Heart left ventricle (tissue), 16 donors: ENCODE measurements around the gene DPH3. TPM values are rescaled to one million over a fixed set of nuclear protein-coding genes. Genes with fewer than 3 reads are reported as not detected.

ENCODE experiments used
- ATAC-seq, 4 donors: fragments of 200-7000 bp; cut with Tn5 transposase; one replicate each; pipeline ENCODE4 v1.9.1; 2020 to 2022; ENCODE audit warnings: moderate library complexity in 4 of 4, mild to moderate bottlenecking in 3 of 4, moderate number of reproducible peaks in 1 of 4
- DNase-seq, 5 donors: peaks; one replicate each; pipeline ENCODE4 v3.0.0-alpha.2; 2020
- H3K27ac ChIP-seq, 12 donors: fragments of 200-600 bp; sonication (generic) in 4 of 12; one replicate each; pipeline versions ENCODE4 v1.5.0 to v1.8.0; 2016 to 2022; ENCODE audit warnings: mild to moderate bottlenecking in 2 of 12
- H3K27me3 ChIP-seq, 9 donors: fragments of 200-600 bp; sonication (generic) in 2 of 9; one replicate each; pipeline versions ENCODE4 v1.5.1 to v1.8.0; 2016 to 2022; ENCODE audit warnings: mild to moderate bottlenecking in 3 of 9
- H3K36me3 ChIP-seq, 9 donors: fragments of 200-600 bp; sonication (generic) in 2 of 9; one replicate each; pipeline versions ENCODE4 v1.5.0 to v1.8.0; 2018 to 2022; ENCODE audit warnings: mild to moderate bottlenecking in 2 of 9
- H3K4me1 ChIP-seq, 12 donors: fragments of 200-600 bp; sonication (generic) in 4 of 12; one replicate each; pipeline versions ENCODE4 v1.5.0 to v1.8.0; 2016 to 2022; ENCODE audit warnings: mild to moderate bottlenecking in 3 of 12
- H3K4me3 ChIP-seq, 12 donors: fragments of 200-600 bp; sonication (generic) in 4 of 12; one replicate each; pipeline versions ENCODE4 v1.5.0 to v1.8.0; 2017 to 2022; ENCODE audit warnings: mild to moderate bottlenecking in 9 of 12, moderate library complexity in 4 of 12
- H3K9me3 ChIP-seq, 12 donors: fragments of 200-600 bp; sonication (generic) in 4 of 12; one replicate each; pipeline versions ENCODE4 v1.5.0 to v1.8.0; 2016 to 2022; ENCODE audit warnings: mild to moderate bottlenecking in 1 of 12
- CTCF ChIP-seq, 12 donors: fragments of 200-600 bp; sonication (generic) in 4 of 12; IDR thresholded peaks; one replicate each; pipeline versions ENCODE4 v1.5.0 to v1.8.0; 2018 to 2022; ENCODE audit warnings: antibody characterized with exemption in 12 of 12, mild to moderate bottlenecking in 5 of 12
- POLR2A ChIP-seq, 2 donors: fragments of 450-650 bp; IDR thresholded peaks; one replicate each; pipeline ENCODE4 v1.6.1; 2017; ENCODE audit warnings: antibody characterized with exemption in 2 of 2, mild to moderate bottlenecking in 2 of 2, moderate library complexity in 2 of 2
- WGBS, 4 donors: extraction: QIAGEN DNeasy Blood & Tissue Kit in 2 of 4; methylation state at CpG; one replicate each; pipeline versions ENCODE4 v1.1.5 to v1.1.7; 2013 to 2018; 5-methylcytosine and 5-hydroxymethylcytosine counted together
- intact Hi-C, 10 donors: fragments of 100-400 bp; cut with DNase I; formaldehyde crosslinking; loops; one replicate each; pipeline versions ENCODE4 v1.11.1 to v1.14.2; 2022
- polyA plus RNA-seq, 2 donors: library from polyadenylated mRNA; stranded (reverse); fragments of 200-250 nt; gene quantifications; one replicate each; pipeline ENCODE4 v1.2.3, GENCODE V29; 2013
- total RNA-seq, 9 donors: library from RNA; depleted of rRNA in 2 of 9; stranded (reverse); fragments of >200 nt in 2 of 9; fragmentation: NEBNext Ultra II Directional in 3 of 9; extraction: Animal tissue kit (Norgen Biotek cat#: 25700) in 3 of 9; gene quantifications; one replicate each; pipeline versions ENCODE4 v1.1.0 to v1.2.4, GENCODE V29; 2016 to 2023
- donor health status: ischemic (EF 13 %, LVEDD 7.1; RV severe dilation, severe dysfunction).
- donor health status: healthy with polysubstance abuse.
- donor health status: DM: no; HTN: yes; CAD: no.
- donor health status: DM: no; HTN: no; CAD: no.
- donor health status: ischemic (EF 25% LVEDD 6.9; RV normal size, moderate dysfunction).
- donor health status: ischemic (EF 25% LVEDD 5.7; RV mildly dilated, moderate dysfunction).
- donor health status: healthy.
- donor health status: DM: yes; HTN: yes; CAD: no.
- donor health status: ischemic (EF 35%, LVEDD 5.7; RV mildly dilated, moderate dysfunction).
- donor health status: nonischemic (EF 11% LVEDD 7.7; RV severe dilation, severe dysfunction).
- donor health status: DM: yes; HTN: yes; CAD: no.
- donor health status: PGD.
- donor health status: ischemic (EF 29% LVEDD 5.4; RV normal size, mild dysfunction).
- donor health status: nonischemic (EF 23%, LVEDD 6.1; RV moderate dilation, normal function).

The DPH3 gene
- total and polyA plus RNA-seq, 11 donors = 10.0 to 38.3 (median 20.9) TPM

- intact Hi-C loops = no loop called here
- WGBS, 4 donors = 87 to 94% (median 90%) methylated on average over 3 of the region's 3 CpGs
- Histone ChIP-seq H3K9me3 (peaks cover 0 to 12% (median 0%) of the 10 kb centered on the region in 12 donors), H3K27ac (no peak overlapping the region), H3K27me3 (no peaks in the 10 kb centered on the region), H3K4me1 (peaks cover 0 to 8% (median 0%) of the 10 kb centered on the region in 12 donors), H3K4me3 (no peak overlapping the region), H3K36me3 (peaks cover 0 to 4% (median 0%) of the 10 kb centered on the region in 9 donors)
- ATAC-seq (no peak), DNase-seq (no peak)
- TF ChIP-seq POLR2A (IDR thresholded peaks at IDR 0.05) (no peak), CTCF (IDR thresholded peaks at IDR 0.05) (no peak)
These were observed 45.0 kb downstream of the DPH3 start for GRCh38 chr3:16219777-16220176.

- Histone ChIP-seq H3K27me3 (no peaks in the 10 kb centered on the region), H3K4me3 (no peak overlapping the region), H3K27ac (no peak overlapping the region), H3K36me3 (peaks cover 0 to 7% (median 0%) of the 10 kb centered on the region in 9 donors), H3K9me3 (peaks cover 0 to under 1% (median 0%) of the 10 kb centered on the region in 12 donors), H3K4me1 (no peaks in the 10 kb centered on the region)
- intact Hi-C loops = no loop called here
- no peak for DNase-seq
- TF ChIP-seq POLR2A (IDR thresholded peaks at IDR 0.05) = no peak
- no peak for TF ChIP-seq CTCF (IDR thresholded peaks at IDR 0.05)
- WGBS, 4 donors = 91 to 95% (median 93%) methylated on average over 17 of the region's 17 CpGs
- no peak for ATAC-seq
These were observed 48.3 kb downstream of the DPH3 start for GRCh38 chr3:16216373-16216935.

- ATAC-seq = peak in 2 of 4 donors; percentile 75 to 87
- 68 to 81% (median 79%) methylated on average over 4 of the region's 4 CpGs for WGBS, 4 donors
- Histone ChIP-seq H3K27ac (no peak overlapping the region), H3K4me3 (no peak overlapping the region), H3K27me3 (no peaks in the 10 kb centered on the region), H3K4me1 (no peaks in the 10 kb centered on the region), H3K36me3 (peaks cover 0 to 7% (median 0%) of the 10 kb centered on the region in 9 donors), H3K9me3 (no peaks in the 10 kb centered on the region)
- no peak for DNase-seq
- TF ChIP-seq POLR2A (IDR thresholded peaks at IDR 0.05) (no peak), CTCF (IDR thresholded peaks at IDR 0.05) (no peak)
- intact Hi-C loops = no loop called here
These were observed 50.4 kb downstream of the DPH3 start for GRCh38 chr3:16214366-16214765.

GRCh38 chr3:16211176-16211904 is 53.4 kb downstream of the DPH3 start:
- WGBS, 4 donors = 86 to 93% (median 89%) methylated on average over 9 of the region's 9 CpGs
- peaks cover 0 to 7% (median 0%) of the 10 kb centered on the region in 9 donors for H3K36me3 ChIP-seq
- no peaks in the 10 kb centered on the region for H3K4me1 ChIP-seq
- no peak overlapping the region for H3K27ac ChIP-seq
- ATAC-seq = no peak
- no peak for DNase-seq
- TF ChIP-seq POLR2A (IDR thresholded peaks at IDR 0.05) (no peak), CTCF (IDR thresholded peaks at IDR 0.05) (no peak)
- H3K9me3 ChIP-seq = no peaks in the 10 kb centered on the region
- no peaks in the 10 kb centered on the region for H3K27me3 ChIP-seq
- H3K4me3 ChIP-seq = no peak overlapping the region
- intact Hi-C loops = no loop called here

Other genes with a start within 250 kb of the DPH3 start
- 10 to 100 TPM in 2 of 9 donors, 1 to 10 TPM in 6, under 1 TPM in 1; 0.96 to 81.1 (median 5.5) TPM for gene GALNT15, start 90.3 kb downstream of the DPH3 start, total RNA-seq
- gene GALNT15, start 90.3 kb downstream of the DPH3 start, polyA plus RNA-seq = 10 to 100 TPM in 1 of 2 donors, 1 to 10 TPM in 1; 5.0 to 12.0 TPM
- 10 to 100 TPM; 12.8 to 23.6 (median 18.1) TPM for gene OXNAD1, start 269 bp upstream of the DPH3 start, total RNA-seq
- gene OXNAD1, start 269 bp upstream of the DPH3 start, polyA plus RNA-seq = 10 to 100 TPM in 1 of 2 donors, 1 to 10 TPM in 1; 7.3 to 26.9 TPM
- gene RFTN1, start 248.8 kb upstream of the DPH3 start, total RNA-seq = 10 to 100 TPM; 17.1 to 40.8 (median 26.4) TPM
- gene RFTN1, start 248.8 kb upstream of the DPH3 start, polyA plus RNA-seq = 10 to 100 TPM; 18.1 to 27.8 TPM